WTC11 (cell line): ENCODE measurements around the gene PIK3R6.

Experiments
- ARID4B ChIP-seq: sonication (generic); formaldehyde crosslinking; IDR thresholded peaks from 2 replicates; pipeline ENCODE4 v1.8.0; 2023; ENCODE audit warnings: missing genetic modification reagents, mild to moderate bottlenecking, borderline replicate concordance
- CBFB ChIP-seq: sonication (generic); formaldehyde crosslinking; IDR thresholded peaks from 2 replicates; pipeline ENCODE4 v1.8.1; 2022; ENCODE audit warnings: mild to moderate bottlenecking, low read depth, missing genetic modification reagents
- CTCF ChIP-seq: fragments of 200-600 bp; IDR thresholded peaks from 2 replicates; pipeline ENCODE4 v1.8.0; 2022; ENCODE audit warnings: antibody characterized with exemption
- ESRRA ChIP-seq: sonication (generic); formaldehyde crosslinking; IDR thresholded peaks from 2 replicates; pipeline ENCODE4 v1.8.1; 2022; ENCODE audit warnings: mild to moderate bottlenecking, missing genetic modification reagents, borderline replicate concordance
- GABPB1 ChIP-seq: sonication (generic); formaldehyde crosslinking; IDR thresholded peaks from 2 replicates; pipeline ENCODE4 v1.8.1; 2023; ENCODE audit warnings: mild to moderate bottlenecking, missing genetic modification reagents
- JUN ChIP-seq: sonication (generic); formaldehyde crosslinking; IDR thresholded peaks from 2 replicates; pipeline ENCODE4 v1.8.0; 2023; ENCODE audit warnings: mild to moderate bottlenecking, missing genetic modification reagents
- MAX ChIP-seq: sonication (generic); formaldehyde crosslinking; IDR thresholded peaks from 2 replicates; pipeline ENCODE4 v1.8.0; 2022; ENCODE audit warnings: mild to moderate bottlenecking, missing genetic modification reagents
- SOX15 ChIP-seq: fragments of 250-450 bp; sonication (Bioruptor Pico); IDR thresholded peaks from 2 replicates; pipeline ENCODE4 v1.9.0; 2021; ENCODE audit warnings: mild to moderate bottlenecking
- SP1 ChIP-seq: sonication (generic); formaldehyde crosslinking; conservative IDR thresholded peaks from 2 replicates; pipeline ENCODE4 v1.8.1; 2022; ENCODE audit warnings: missing genetic modification reagents
- TP53 ChIP-seq: sonication (generic); formaldehyde crosslinking; IDR thresholded peaks from 2 replicates; pipeline ENCODE4 v1.8.1; 2023; ENCODE audit warnings: mild to moderate bottlenecking, missing genetic modification reagents
- ZBTB43 ChIP-seq: sonication (generic); formaldehyde crosslinking; IDR thresholded peaks from 2 replicates; pipeline ENCODE4 v1.8.1; 2023; ENCODE audit warnings: mild to moderate bottlenecking, missing genetic modification reagents
- ZNF121 ChIP-seq: sonication (generic); formaldehyde crosslinking; IDR thresholded peaks from 2 replicates; pipeline ENCODE4 v1.8.0; 2023; ENCODE audit warnings: missing genetic modification reagents
- ZNF138 ChIP-seq: sonication (generic); formaldehyde crosslinking; conservative IDR thresholded peaks from 2 replicates; pipeline ENCODE4 v1.8.1; 2022; ENCODE audit warnings: mild to moderate bottlenecking, moderate library complexity, missing genetic modification reagents
- ZNF423 ChIP-seq: fragments of 250-450 bp; sonication (Bioruptor Pico); IDR thresholded peaks from 2 replicates; pipeline ENCODE4 v2.1.2; 2022; ENCODE audit warnings: mild to moderate bottlenecking, moderate library complexity

- no peak for TF ChIP-seq CTCF
- no peak for TF ChIP-seq ESRRA (CRISPR knock-in tag)
- no peak for TF ChIP-seq ZNF423
- no peak for TF ChIP-seq ZNF121
- no peak for TF ChIP-seq ARID4B (CRISPR knock-in tag)
- no peak for TF ChIP-seq SOX15
- TF ChIP-seq MAX (CRISPR knock-in tag), result no peak
- TF ChIP-seq TP53 (CRISPR knock-in tag), result no peak
- TF ChIP-seq SP1 (CRISPR knock-in tag), result no peak
- no peak for TF ChIP-seq CBFB (CRISPR knock-in tag)
- TF ChIP-seq ZNF138 (CRISPR knock-in tag), result no peak
- TF ChIP-seq ZBTB43 (CRISPR knock-in tag), result no peak
- no peak for TF ChIP-seq JUN (CRISPR knock-in tag)
- no peak for TF ChIP-seq GABPB1 (CRISPR knock-in tag)
These were observed 17.0 kb upstream of the PIK3R6 start for GRCh38 chr17:8884336-8884990.
